ENCODE results near the gene TTI1. TPM values are rescaled to one million over a fixed set of nuclear protein-coding genes. Genes with fewer than 3 reads are reported as not detected.

Gene TTI1
- total and polyA plus RNA-seq, 9 donors = 9.3 to 19.7 (median 16.3) TPM

DNA sequence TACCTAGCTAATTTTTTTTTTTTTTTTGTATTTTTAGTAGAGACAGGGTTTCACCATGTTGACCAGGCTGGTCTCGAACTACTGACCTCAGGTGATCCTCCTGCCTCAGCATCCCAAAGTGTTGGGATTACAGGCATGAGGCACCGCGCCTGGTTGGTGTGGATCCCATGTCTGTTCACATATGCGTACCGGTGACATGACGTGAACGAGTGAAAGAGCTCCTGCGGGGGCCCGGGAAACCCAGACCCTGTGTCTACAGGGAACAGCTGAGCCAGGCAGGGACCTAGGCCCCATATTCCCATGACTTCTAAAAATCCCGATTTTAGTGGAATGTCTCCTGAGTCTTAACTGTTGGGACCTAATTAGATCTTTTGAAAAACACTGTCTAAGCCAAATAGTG, 97.2 kb downstream of the TTI1 start:
- Histone ChIP-seq H3K27ac (no peak overlapping the region), H3K27me3 (no peaks in the 10 kb centered on the region), H3K9me3 (no peaks in the 10 kb centered on the region), H3K4me3 (no peak overlapping the region), H3K4me1 (ENCODE audit: insufficient read depth) (no peaks in the 10 kb centered on the region), H3K36me3 (no peaks in the 10 kb centered on the region)
- no peak for DNase-seq
- intact Hi-C loops (cut with DNase I) = no loop called here
- no peak for TF ChIP-seq POLR2A (IDR thresholded peaks at IDR 0.05)
- TF ChIP-seq EP300 (IDR thresholded peaks at IDR 0.05) = no peak
- TF ChIP-seq, protein P1, sequence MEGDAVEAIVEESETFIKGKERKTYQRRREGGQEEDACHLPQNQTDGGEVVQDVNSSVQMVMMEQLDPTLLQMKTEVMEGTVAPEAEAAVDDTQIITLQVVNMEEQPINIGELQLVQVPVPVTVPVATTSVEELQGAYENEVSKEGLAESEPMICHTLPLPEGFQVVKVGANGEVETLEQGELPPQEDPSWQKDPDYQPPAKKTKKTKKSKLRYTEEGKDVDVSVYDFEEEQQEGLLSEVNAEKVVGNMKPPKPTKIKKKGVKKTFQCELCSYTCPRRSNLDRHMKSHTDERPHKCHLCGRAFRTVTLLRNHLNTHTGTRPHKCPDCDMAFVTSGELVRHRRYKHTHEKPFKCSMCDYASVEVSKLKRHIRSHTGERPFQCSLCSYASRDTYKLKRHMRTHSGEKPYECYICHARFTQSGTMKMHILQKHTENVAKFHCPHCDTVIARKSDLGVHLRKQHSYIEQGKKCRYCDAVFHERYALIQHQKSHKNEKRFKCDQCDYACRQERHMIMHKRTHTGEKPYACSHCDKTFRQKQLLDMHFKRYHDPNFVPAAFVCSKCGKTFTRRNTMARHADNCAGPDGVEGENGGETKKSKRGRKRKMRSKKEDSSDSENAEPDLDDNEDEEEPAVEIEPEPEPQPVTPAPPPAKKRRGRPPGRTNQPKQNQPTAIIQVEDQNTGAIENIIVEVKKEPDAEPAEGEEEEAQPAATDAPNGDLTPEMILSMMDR (IDR thresholded peaks at IDR 0.05) = no peak
- WGBS, 3 donors = 89 to 91% (median 90%) methylated on average over 10 of the region's 10 CpGs

DNA sequence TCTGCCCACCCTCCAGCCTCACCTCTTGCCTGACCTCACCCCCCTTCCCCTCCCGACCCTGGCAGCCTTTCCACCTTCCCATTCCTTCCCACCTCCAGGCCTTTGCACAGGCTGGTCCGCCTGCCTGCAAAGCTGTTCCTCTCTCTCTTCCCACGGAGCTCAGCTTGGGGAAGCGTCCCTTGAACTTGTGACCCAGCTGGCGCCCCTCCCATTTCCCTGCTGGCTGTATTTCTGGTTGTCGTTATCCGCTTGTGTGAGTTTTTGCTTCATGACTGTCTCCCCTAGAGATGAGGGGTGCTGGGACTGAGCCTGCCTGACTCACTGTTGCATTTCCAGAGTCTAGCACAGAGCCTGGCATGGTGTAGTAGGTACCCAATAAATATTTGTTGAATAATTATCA, 97.8 kb downstream of the TTI1 start:
- DNase-seq = peak in 3 of 5 donors; percentile 43 to 48 (median 45)
- H3K4me3 ChIP-seq = no peak overlapping the region
- no peaks in the 10 kb centered on the region for H3K4me1 ChIP-seq (ENCODE audit: insufficient read depth)
- H3K27me3 ChIP-seq = no peaks in the 10 kb centered on the region
- TF ChIP-seq, protein P1 (IDR thresholded peaks at IDR 0.05) = no peak
- TF ChIP-seq EP300 (IDR thresholded peaks at IDR 0.05) (no peak), POLR2A (IDR thresholded peaks at IDR 0.05) (no peak)
- no peak overlapping the region for H3K27ac ChIP-seq
- intact Hi-C loops (cut with DNase I) = no loop called here
- WGBS, 3 donors = 17 to 21% (median 20%) methylated on average over 7 of the region's 7 CpGs
- no peaks in the 10 kb centered on the region for H3K36me3 ChIP-seq
- H3K9me3 ChIP-seq = no peaks in the 10 kb centered on the region

DNA sequence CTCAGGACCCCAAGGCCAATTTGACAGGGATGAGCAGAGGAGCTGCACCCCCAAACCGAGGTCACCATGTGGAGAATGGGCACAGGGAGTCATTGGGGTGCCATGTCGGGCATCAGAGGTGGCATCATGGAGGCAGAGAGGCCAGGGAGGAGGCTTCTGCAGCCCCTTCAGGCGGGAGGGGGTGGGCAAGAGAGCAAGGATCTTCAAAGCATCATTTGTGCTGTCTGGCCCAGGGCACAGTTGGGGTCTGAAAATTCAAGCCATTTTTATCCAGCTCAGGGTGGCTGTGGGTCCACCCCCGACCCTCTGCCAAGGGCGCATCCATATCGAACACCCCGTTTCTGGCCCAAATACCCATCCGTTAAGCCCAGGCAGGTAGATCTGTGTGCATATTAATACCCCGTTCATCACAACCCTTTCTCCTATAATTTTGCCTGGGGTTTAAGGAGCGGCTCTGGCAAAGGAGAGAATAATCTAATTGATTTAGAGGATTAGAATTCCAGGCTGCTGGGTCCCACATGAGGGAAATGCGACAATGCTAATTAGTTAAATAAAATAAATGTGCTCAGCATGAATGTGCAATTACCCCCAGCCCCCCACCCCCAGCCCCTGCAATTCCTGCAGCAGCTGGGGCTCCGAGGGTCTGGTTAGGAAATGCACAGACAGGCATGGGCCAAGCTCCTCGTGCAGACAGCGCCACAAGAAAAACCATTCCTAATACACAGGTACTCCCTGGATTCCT, 98.5 kb downstream of the TTI1 start:
- H3K9me3 ChIP-seq = no peaks in the 10 kb centered on the region
- no peak for DNase-seq
- no peaks in the 10 kb centered on the region for H3K4me1 ChIP-seq (ENCODE audit: insufficient read depth)
- 79 to 82% (median 82%) methylated on average over 14 of the region's 14 CpGs for WGBS, 3 donors
- H3K27ac ChIP-seq = no peak overlapping the region
- H3K4me3 ChIP-seq = no peak overlapping the region
- H3K36me3 ChIP-seq = no peaks in the 10 kb centered on the region
- no peak for TF ChIP-seq EP300 (IDR thresholded peaks at IDR 0.05)
- no peak for TF ChIP-seq POLR2A (IDR thresholded peaks at IDR 0.05)
- TF ChIP-seq, protein P1 (IDR thresholded peaks at IDR 0.05) = no peak
- no peaks in the 10 kb centered on the region for H3K27me3 ChIP-seq
- intact Hi-C loops (cut with DNase I) = no loop called here

DNA sequence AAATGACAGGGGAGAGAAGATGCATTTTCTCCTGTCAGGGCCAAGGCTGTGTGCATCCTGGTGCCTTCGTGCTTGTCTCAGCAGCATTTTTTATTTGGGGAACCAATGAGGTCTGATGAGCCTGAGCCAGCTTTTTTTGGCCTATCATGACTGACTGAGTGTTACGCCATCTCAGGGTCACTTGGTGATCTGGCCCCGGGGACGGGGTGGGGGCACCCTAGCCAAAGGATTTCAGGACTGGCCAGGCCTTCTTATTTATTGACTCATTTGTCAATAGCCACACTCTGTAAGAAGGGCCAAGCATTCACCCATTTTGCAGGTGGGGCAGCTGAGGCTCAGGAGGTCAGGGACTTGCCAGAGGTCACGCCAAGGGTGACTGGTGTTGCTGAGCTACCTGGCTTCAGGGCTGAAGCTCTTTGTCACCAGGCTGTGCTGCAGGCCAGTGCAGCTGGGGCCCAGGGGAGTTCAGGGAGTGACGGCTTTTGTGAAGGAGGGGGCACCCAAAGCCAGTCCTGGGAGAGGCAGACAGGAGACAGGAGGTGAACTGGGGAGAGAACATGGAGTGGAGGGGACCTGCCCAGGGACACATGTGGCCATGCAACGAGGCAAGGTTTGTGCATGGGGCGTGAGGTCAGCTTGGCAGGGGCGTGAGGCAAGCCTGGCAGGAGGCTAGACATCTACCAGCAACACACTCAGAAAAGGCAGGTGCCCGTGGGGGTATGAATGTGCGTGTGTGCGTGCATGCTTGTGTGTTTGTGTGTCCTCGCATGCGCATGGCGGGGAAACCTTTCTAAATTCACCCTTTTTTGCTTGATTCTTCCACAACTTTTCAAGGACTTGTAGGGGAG, 99.2 kb downstream of the TTI1 start:
- WGBS, 3 donors = 86 to 92% (median 89%) methylated on average over 15 of the region's 15 CpGs
- Histone ChIP-seq H3K4me3 (no peak overlapping the region), H3K4me1 (ENCODE audit: insufficient read depth) (no peaks in the 10 kb centered on the region), H3K27ac (no peak overlapping the region), H3K27me3 (no peaks in the 10 kb centered on the region), H3K36me3 (no peaks in the 10 kb centered on the region), H3K9me3 (no peaks in the 10 kb centered on the region)
- intact Hi-C loops (cut with DNase I) = no loop called here
- TF ChIP-seq POLR2A (IDR thresholded peaks at IDR 0.05) (no peak), EP300 (IDR thresholded peaks at IDR 0.05) (no peak)
- no peak for DNase-seq

Other genes starting within 250 kb of the TTI1 start
- 10 to 100 TPM in 1 of 7 donors, 1 to 10 TPM in 2, under 1 TPM in 3, not detected in 1; 0.12 to 23.0 (median 0.98) TPM for gene VSTM2L, start 130.3 kb downstream of the TTI1 start, total RNA-seq
- gene VSTM2L, start 130.3 kb downstream of the TTI1 start, polyA plus RNA-seq = under 1 TPM in 1 of 2 donors, not detected in 1; 0.15 TPM
- gene RPRD1B, start 290 bp upstream of the TTI1 start, total RNA-seq = 10 to 100 TPM; 21.8 to 45.3 (median 33.4) TPM
- gene RPRD1B, start 290 bp upstream of the TTI1 start, polyA plus RNA-seq = 10 to 100 TPM; 12.1 to 36.3 TPM
- gene TGM2, start 131.8 kb upstream of the TTI1 start, total RNA-seq = 100 to 1,000 TPM in 3 of 7 donors, 10 to 100 TPM in 4; 15.0 to 320 (median 52.8) TPM
- gene TGM2, start 131.8 kb upstream of the TTI1 start, polyA plus RNA-seq = 10 to 100 TPM; 19.8 to 74.6 TPM
- gene KIAA1755, start 227.3 kb upstream of the TTI1 start, total RNA-seq = 10 to 100 TPM in 5 of 7 donors, 1 to 10 TPM in 2; 4.4 to 29.7 (median 16.9) TPM
- 10 to 100 TPM in 1 of 2 donors, 1 to 10 TPM in 1; 9.6 to 11.8 TPM for gene KIAA1755, start 227.3 kb upstream of the TTI1 start, polyA plus RNA-seq

Data from ovary (tissue), 9 donors.